B cell (primary cell): ENCODE measurements around the gene ANKRD13D.

Experiments used
- CTCF ChIP-seq: fragments of 200-600 bp; IDR thresholded peaks from one replicate; pipeline ENCODE4 v1.8.0; 2022; ENCODE audit warnings: antibody characterized with exemption, mild to moderate bottlenecking
- EZH2 ChIP-seq: IDR thresholded peaks from 2 replicates; pipeline ENCODE4 v1.6.1; 2012; ENCODE audit warnings: borderline replicate concordance, low read depth, mild to moderate bottlenecking, moderate library complexity, low read length; ENCODE audit not compliant: insufficient read depth, poor library complexity, severe bottlenecking

- TF ChIP-seq CTCF (no peak), EZH2 (no peak)
Measured at GRCh38 chr11:67320011-67320410, 30.9 kb downstream of the ANKRD13D start.
